Upper lobe of left lung (tissue), 6 donors: ENCODE data around the gene IFI27. TPM values are rescaled to one million over a fixed set of nuclear protein-coding genes. Genes with fewer than 3 reads are reported as not detected.

Source experiments
- ATAC-seq, 2 donors: fragments of 200-7000 bp; cut with Tn5 transposase; one replicate each; pipeline ENCODE4 v1.9.1; 2022; ENCODE audit warnings: mild to moderate bottlenecking in 2 of 2, moderate library complexity in 2 of 2; ENCODE audit not compliant: low FRiP score in 2 of 2
- DNase-seq, 2 donors: peaks; one replicate each; pipeline ENCODE4 v3.0.0-alpha.2; 2019 to 2020
- H3K27ac ChIP-seq, 4 donors: fragments of 200-600 bp; sonication (generic); one replicate each; pipeline ENCODE4 v1.5.1; 2016 to 2019
- H3K27me3 ChIP-seq, 4 donors: fragments of 200-600 bp; sonication (generic); one replicate each; pipeline ENCODE4 v1.5.1; 2017 to 2019
- H3K36me3 ChIP-seq, 4 donors: fragments of 200-600 bp; sonication (generic); one replicate each; pipeline ENCODE4 v1.5.1; 2016 to 2019
- H3K4me1 ChIP-seq, 4 donors: fragments of 200-600 bp; sonication (generic); one replicate each; pipeline ENCODE4 v1.5.1; 2018 to 2019
- H3K4me3 ChIP-seq, 4 donors: fragments of 200-600 bp; sonication (generic); one replicate each; pipeline ENCODE4 v1.5.1; 2017 to 2019; ENCODE audit warnings: mild to moderate bottlenecking in 2 of 4, moderate library complexity in 1 of 4
- H3K9me3 ChIP-seq, 4 donors: fragments of 200-600 bp; sonication (generic); one replicate each; pipeline ENCODE4 v1.5.1; 2018 to 2019
- CTCF ChIP-seq, 6 experiments: fragments of 450-650 bp in 4 of 6; fragments of 200-600 bp in 2 of 6; sonication (generic) in 2 of 6; IDR thresholded peaks; one replicate each; pipeline ENCODE4 v1.5.1; 2016 to 2019; ENCODE audit warnings: antibody characterized with exemption in 6 of 6
- EP300 ChIP-seq, 4 donors: sonication (generic); formaldehyde crosslinking; IDR thresholded peaks; one replicate each; pipeline ENCODE4 v1.5.1; 2017; ENCODE audit warnings: antibody characterized with exemption in 4 of 4, control low read depth in 2 of 4
- POLR2A ChIP-seq, 4 donors: fragments of 450-650 bp; IDR thresholded peaks; one replicate each; pipeline ENCODE4 v1.5.1; 2016 to 2017; ENCODE audit warnings: antibody characterized with exemption in 4 of 4, mild to moderate bottlenecking in 2 of 4
- POLR2AphosphoS5 ChIP-seq, 2 donors: sonication (generic); formaldehyde crosslinking; IDR thresholded peaks; one replicate each; pipeline ENCODE4 v1.5.1; 2017; ENCODE audit warnings: antibody characterized with exemption in 2 of 2
- WGBS, 2 donors: methylation state at CpG; one replicate each; pipeline ENCODE4 v1.1.5; 2017 to 2018; 5-methylcytosine and 5-hydroxymethylcytosine counted together
- total RNA-seq, 6 donors: library from RNA; depleted of rRNA in 4 of 6; stranded (reverse); fragments of >200 nt in 4 of 6; gene quantifications; one replicate each; pipeline versions ENCODE4 v1.1.0 to v1.2.1, GENCODE V29; 2016 to 2021
- donor health status: DM: no; HTN: no; CAD: no; lungs with moderate emphysema.
- donor health status: DM: no; HTN: yes; CAD: no; lungs with severe emphysema.

Gene IFI27
- total RNA-seq, 6 donors from 2014 or later: 210 to 729 (median 328) TPM

- H3K27me3 ChIP-seq: no peaks in the 10 kb centered on the region
- H3K4me1 ChIP-seq: peaks cover 2 to 14% (median 10%) of the 10 kb centered on the region in 4 donors
- H3K27ac ChIP-seq: no peak overlapping the region
- no peaks in the 10 kb centered on the region for H3K36me3 ChIP-seq
- no peak for ATAC-seq
- DNase-seq: no peak
- TF ChIP-seq POLR2AphosphoS5 (IDR thresholded peaks at IDR 0.05) (no peak), EP300 (IDR thresholded peaks at IDR 0.05) (no peak), CTCF (IDR thresholded peaks at IDR 0.05) (no peak), POLR2A (IDR thresholded peaks at IDR 0.05) (no peak)
- WGBS, 2 donors: 80 to 89% methylated on average over 4 of the region's 4 CpGs
- H3K4me3 ChIP-seq: no peak overlapping the region
- H3K9me3 ChIP-seq: peaks cover 0 to 4% (median 0%) of the 10 kb centered on the region in 4 donors
Observed at GRCh38 chr14:94135476-94135875, 24.9 kb downstream of the IFI27 start.

- Histone ChIP-seq H3K4me3 (no peak overlapping the region), H3K36me3 (no peaks in the 10 kb centered on the region), H3K9me3 (peaks cover 0 to 4% (median 0%) of the 10 kb centered on the region in 4 donors), H3K27me3 (no peaks in the 10 kb centered on the region), H3K4me1 (peaks cover 0 to 14% (median 10%) of the 10 kb centered on the region in 4 donors), H3K27ac (no peak overlapping the region)
- DNase-seq (peak; percentile 29 to 93), ATAC-seq (peak; percentile 87 to 96)
- TF ChIP-seq POLR2A (IDR thresholded peaks at IDR 0.05) (no peak), EP300 (IDR thresholded peaks at IDR 0.05) (no peak), CTCF (IDR thresholded peaks at IDR 0.05) (peak; percentile 93 to 97 (median 96))
- WGBS, 2 donors: 28 to 39% methylated on average over 14 to 18 of the region's 18 CpGs
Observed at GRCh38 chr14:94136575-94137331, 26.2 kb downstream of the IFI27 start.

- peak overlapping the region in 3 of 4 donors; percentile 54 to 73 (median 67) for H3K27ac ChIP-seq
- peaks cover 0 to 4% (median 0%) of the 10 kb centered on the region in 4 donors for H3K9me3 ChIP-seq
- TF ChIP-seq EP300 (IDR thresholded peaks at IDR 0.05) (peak in 3 of 4 donors; percentile 14 to 94 (median 81)), POLR2A (IDR thresholded peaks at IDR 0.05) (no peak), POLR2AphosphoS5 (IDR thresholded peaks at IDR 0.05) (peak; percentile 17 to 57), CTCF (IDR thresholded peaks at IDR 0.05) (no peak)
- H3K4me1 ChIP-seq: peaks cover 0 to 14% (median 10%) of the 10 kb centered on the region in 4 donors
- H3K36me3 ChIP-seq: no peaks in the 10 kb centered on the region
- 70 to 83% methylated on average over 8 to 9 of the region's 9 CpGs for WGBS, 2 donors
- H3K27me3 ChIP-seq: no peaks in the 10 kb centered on the region
- H3K4me3 ChIP-seq: no peak overlapping the region
- ATAC-seq (no peak), DNase-seq (peak in 1 of 2 donors; percentile 65)
Observed at GRCh38 chr14:94138251-94138650, 27.7 kb downstream of the IFI27 start.

- Histone ChIP-seq H3K4me3 (no peak overlapping the region), H3K27me3 (no peaks in the 10 kb centered on the region), H3K4me1 (peaks cover 0 to 14% (median 10%) of the 10 kb centered on the region in 4 donors), H3K27ac (peak overlapping the region in 2 of 4 donors; percentile 67 to 73), H3K36me3 (no peaks in the 10 kb centered on the region), H3K9me3 (peaks cover 0 to 4% (median 0%) of the 10 kb centered on the region in 4 donors)
- WGBS, 2 donors: 66 to 83% methylated on average over 5 of the region's 5 CpGs
- DNase-seq (no peak), ATAC-seq (no peak)
- TF ChIP-seq POLR2AphosphoS5 (IDR thresholded peaks at IDR 0.05) (no peak), POLR2A (IDR thresholded peaks at IDR 0.05) (no peak), EP300 (IDR thresholded peaks at IDR 0.05) (no peak), CTCF (IDR thresholded peaks at IDR 0.05) (no peak)
Observed at GRCh38 chr14:94139006-94139405, 28.5 kb downstream of the IFI27 start.
